Right atrium auricular region (tissue), 2 donors: ENCODE data around the gene SAFB. TPM values are rescaled to one million over a fixed set of nuclear protein-coding genes. Genes with fewer than 3 reads are reported as not detected.

Experiments used
- DNase-seq: peaks from one replicate; pipeline ENCODE4 v3.0.0-alpha.2; 2019; ENCODE audit warnings: low spot score
- H3K27ac ChIP-seq, 2 donors: fragments of 200-600 bp; sonication (generic); 1 replicate in 1 of 2; 2 replicates in 1 of 2; pipeline ENCODE4 v1.5.1; 2016 to 2019
- H3K27me3 ChIP-seq, 2 donors: fragments of 200-600 bp; sonication (generic); one replicate each; pipeline versions ENCODE4 v1.5.1 to v1.6.0; 2017 to 2019
- H3K36me3 ChIP-seq: fragments of 200-600 bp; sonication (generic); one replicate; pipeline ENCODE4 v1.5.1; 2016
- H3K4me1 ChIP-seq, 2 donors: fragments of 200-600 bp; sonication (generic); one replicate each; pipeline versions ENCODE4 v1.5.1 to v1.6.0; 2017 to 2019
- H3K4me3 ChIP-seq, 2 donors: fragments of 200-600 bp; sonication (generic); 1 replicate in 1 of 2; 2 replicates in 1 of 2; pipeline ENCODE4 v1.5.1; 2017 to 2019; ENCODE audit warnings: mild to moderate bottlenecking in 1 of 2, moderate library complexity in 1 of 2
- H3K9me3 ChIP-seq, 2 donors: fragments of 200-600 bp; sonication (generic); one replicate each; pipeline ENCODE4 v1.5.1; 2019
- total RNA-seq, 2 donors: library from RNA; depleted of rRNA; stranded (reverse); fragments of >200 nt; gene quantifications; one replicate each; pipeline ENCODE4 v1.1.0, GENCODE V29; 2016
- TF ChIP-seq, protein P1 (sequence below), 2 donors: fragments of 200-600 bp; sonication (generic); IDR thresholded peaks; one replicate each; pipeline ENCODE4 v1.5.1; 2019; ENCODE audit warnings: antibody characterized with exemption in 2 of 2

Gene SAFB
- total RNA-seq, 2 donors from 2014 or later = 31.9 to 32.7 TPM

GRCh38 chr19:5631567-5632240, 8.8 kb downstream of the SAFB start:
- TF ChIP-seq, protein P1, sequence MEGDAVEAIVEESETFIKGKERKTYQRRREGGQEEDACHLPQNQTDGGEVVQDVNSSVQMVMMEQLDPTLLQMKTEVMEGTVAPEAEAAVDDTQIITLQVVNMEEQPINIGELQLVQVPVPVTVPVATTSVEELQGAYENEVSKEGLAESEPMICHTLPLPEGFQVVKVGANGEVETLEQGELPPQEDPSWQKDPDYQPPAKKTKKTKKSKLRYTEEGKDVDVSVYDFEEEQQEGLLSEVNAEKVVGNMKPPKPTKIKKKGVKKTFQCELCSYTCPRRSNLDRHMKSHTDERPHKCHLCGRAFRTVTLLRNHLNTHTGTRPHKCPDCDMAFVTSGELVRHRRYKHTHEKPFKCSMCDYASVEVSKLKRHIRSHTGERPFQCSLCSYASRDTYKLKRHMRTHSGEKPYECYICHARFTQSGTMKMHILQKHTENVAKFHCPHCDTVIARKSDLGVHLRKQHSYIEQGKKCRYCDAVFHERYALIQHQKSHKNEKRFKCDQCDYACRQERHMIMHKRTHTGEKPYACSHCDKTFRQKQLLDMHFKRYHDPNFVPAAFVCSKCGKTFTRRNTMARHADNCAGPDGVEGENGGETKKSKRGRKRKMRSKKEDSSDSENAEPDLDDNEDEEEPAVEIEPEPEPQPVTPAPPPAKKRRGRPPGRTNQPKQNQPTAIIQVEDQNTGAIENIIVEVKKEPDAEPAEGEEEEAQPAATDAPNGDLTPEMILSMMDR (IDR thresholded peaks at IDR 0.05) = no peak
- no peaks in the 10 kb centered on the region for H3K9me3 ChIP-seq
- H3K4me1 ChIP-seq = peaks cover 0 to 75% of the 10 kb centered on the region in 2 donors
- H3K36me3 ChIP-seq = peaks cover 37% of the 10 kb centered on the region
- H3K27ac ChIP-seq = peak overlapping the region; percentile 3 to 24
- no peak for DNase-seq
- H3K4me3 ChIP-seq = no peak overlapping the region
- no peaks in the 10 kb centered on the region for H3K27me3 ChIP-seq

DNA sequence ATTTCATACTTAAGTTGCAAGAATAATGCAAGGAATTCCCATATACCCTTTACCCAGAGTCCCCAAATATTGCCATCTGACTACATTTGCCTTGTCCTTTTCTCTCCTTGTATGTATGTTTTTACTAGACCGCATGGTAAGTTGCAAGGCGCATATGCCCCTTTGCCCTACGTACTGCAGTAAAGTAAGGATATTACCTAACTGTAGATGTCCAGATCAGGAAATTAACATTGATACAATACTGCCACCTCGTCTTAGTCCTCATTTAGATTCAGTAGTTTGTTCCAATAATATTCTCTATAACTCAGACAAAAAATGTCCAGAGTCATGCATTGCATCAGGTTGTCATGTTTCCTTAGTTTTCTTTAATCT, 9.3 kb downstream of the SAFB start:
- peaks cover 0 to 69% of the 10 kb centered on the region in 2 donors for H3K4me1 ChIP-seq
- H3K27ac ChIP-seq = peak overlapping the region in 1 of 2 donors; percentile 3
- no peaks in the 10 kb centered on the region for H3K27me3 ChIP-seq
- no peaks in the 10 kb centered on the region for H3K9me3 ChIP-seq
- peaks cover 32% of the 10 kb centered on the region for H3K36me3 ChIP-seq
- no peak overlapping the region for H3K4me3 ChIP-seq
- TF ChIP-seq, protein P1 (IDR thresholded peaks at IDR 0.05) = no peak
- DNase-seq = no peak

DNA sequence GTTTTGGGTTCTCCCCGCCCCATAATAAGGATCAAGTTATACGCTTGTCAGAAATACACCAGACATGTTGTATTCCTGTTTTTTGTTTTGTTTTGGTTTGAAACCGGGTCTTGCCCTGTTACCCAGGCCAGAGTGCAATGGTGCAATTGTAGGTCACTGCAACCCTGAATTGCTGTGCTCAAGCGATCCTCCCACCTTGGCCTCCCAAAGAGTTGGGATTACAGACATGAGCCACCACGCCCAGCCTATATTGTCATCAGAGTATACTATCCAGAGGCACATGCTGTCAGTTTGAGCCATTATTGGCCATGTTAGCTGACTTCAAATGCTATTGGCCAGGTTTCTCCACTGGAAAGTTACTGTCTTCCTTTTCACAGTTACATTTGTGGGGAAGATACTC, 9.8 kb downstream of the SAFB start:
- TF ChIP-seq, protein P1 (IDR thresholded peaks at IDR 0.05) = no peak
- Histone ChIP-seq H3K4me3 (no peak overlapping the region), H3K9me3 (no peaks in the 10 kb centered on the region), H3K27me3 (no peaks in the 10 kb centered on the region), H3K27ac (no peak overlapping the region), H3K36me3 (peaks cover 28% of the 10 kb centered on the region), H3K4me1 (peaks cover 0 to 68% of the 10 kb centered on the region in 2 donors)
- no peak for DNase-seq

GRCh38 chr19:5635427-5635826, 12.5 kb downstream of the SAFB start:
- peaks cover under 1% of the 10 kb centered on the region for H3K36me3 ChIP-seq
- no peak overlapping the region for H3K4me3 ChIP-seq
- no peaks in the 10 kb centered on the region for H3K9me3 ChIP-seq
- H3K27me3 ChIP-seq = no peaks in the 10 kb centered on the region
- no peak for DNase-seq
- peaks cover 0 to 47% of the 10 kb centered on the region in 2 donors for H3K4me1 ChIP-seq
- TF ChIP-seq, protein P1 (IDR thresholded peaks at IDR 0.05) = no peak
- H3K27ac ChIP-seq = no peak overlapping the region

GRCh38 chr19:5637971-5638370, 15.1 kb downstream of the SAFB start:
- TF ChIP-seq, protein P1 (IDR thresholded peaks at IDR 0.05) = no peak
- no peak overlapping the region for H3K27ac ChIP-seq
- H3K9me3 ChIP-seq = no peaks in the 10 kb centered on the region
- no peaks in the 10 kb centered on the region for H3K27me3 ChIP-seq
- DNase-seq = no peak
- H3K4me1 ChIP-seq = peaks cover 0 to 25% of the 10 kb centered on the region in 2 donors
- H3K36me3 ChIP-seq = peaks cover 13% of the 10 kb centered on the region
- no peak overlapping the region for H3K4me3 ChIP-seq

GRCh38 chr19:5641171-5641570, 18.3 kb downstream of the SAFB start:
- Histone ChIP-seq H3K36me3 (peaks cover 40% of the 10 kb centered on the region), H3K27ac (no peak overlapping the region), H3K9me3 (no peaks in the 10 kb centered on the region), H3K4me1 (peaks cover 0 to 13% of the 10 kb centered on the region in 2 donors), H3K4me3 (no peak overlapping the region), H3K27me3 (no peaks in the 10 kb centered on the region)
- DNase-seq = no peak
- TF ChIP-seq, protein P1 (IDR thresholded peaks at IDR 0.05) = no peak
